ENCODE measurements around the gene CCDC124.

The CCDC124 gene

GRCh38 chr19:17966129-17966483 is 33.3 kb downstream of the CCDC124 start:
- no peaks in the 10 kb centered on the region for H3F3A ChIP-seq (ENCODE audit: insufficient read depth, low read length)
- H3K36me3 ChIP-seq (ENCODE audit: insufficient read depth, low read length): no peaks in the 10 kb centered on the region
- H3K4me1 ChIP-seq (ENCODE audit: insufficient read depth, low read length, severe bottlenecking): no peaks in the 10 kb centered on the region
- H3K27ac ChIP-seq (ENCODE audit: low read depth, low read length, poor library complexity, severe bottlenecking): no peak overlapping the region
- H4K20me1 ChIP-seq (ENCODE audit: insufficient read depth, low read length): no peaks in the 10 kb centered on the region
- no peak overlapping the region for H3K4me3 ChIP-seq (ENCODE audit: low read depth, low read length, poor library complexity, severe bottlenecking)
- peaks cover 5% of the 10 kb centered on the region for H3K27me3 ChIP-seq (ENCODE audit: insufficient read depth, low read length)
- H3K79me2 ChIP-seq (ENCODE audit: insufficient read depth, low read length): no peaks in the 10 kb centered on the region
- no peak for TF ChIP-seq EZH2 (IDR thresholded peaks at IDR 0.05; ENCODE audit: borderline replicate concordance, low read length)
- H2AFZ ChIP-seq (ENCODE audit: low read length): no peak overlapping the region
- H3K9me2 ChIP-seq (ENCODE audit: low read depth, low read length): no peaks in the 10 kb centered on the region
- no peaks in the 10 kb centered on the region for H3K9me3 ChIP-seq (ENCODE audit: low read length)
- H3K4me2 ChIP-seq (ENCODE audit: low read length): no peak overlapping the region
- no peak overlapping the region for H3K9ac ChIP-seq (ENCODE audit: low read length)

- Histone ChIP-seq H3K9me3 (ENCODE audit: low read length) (no peaks in the 10 kb centered on the region), H3K4me3 (ENCODE audit: low read depth, low read length, poor library complexity, severe bottlenecking) (no peak within 1 kb of the TSS), H4K20me1 (ENCODE audit: insufficient read depth, low read length) (no peaks in the 10 kb centered on the region), H3F3A (ENCODE audit: insufficient read depth, low read length) (no peaks in the 10 kb centered on the region), H3K9ac (ENCODE audit: low read length) (no peak within 1 kb of the TSS), H3K79me2 (ENCODE audit: insufficient read depth, low read length) (no peaks in the 10 kb centered on the region), H3K4me1 (ENCODE audit: insufficient read depth, low read length, severe bottlenecking) (no peaks in the 10 kb centered on the region), H3K36me3 (ENCODE audit: insufficient read depth, low read length) (no peaks in the 10 kb centered on the region), H3K9me2 (ENCODE audit: low read depth, low read length) (no peaks in the 10 kb centered on the region), H3K4me2 (ENCODE audit: low read length) (no peak within 1 kb of the TSS), H2AFZ (ENCODE audit: low read length) (no peak within 1 kb of the TSS), H3K27ac (ENCODE audit: low read depth, low read length, poor library complexity, severe bottlenecking) (no peak within 1 kb of the TSS), H3K27me3 (ENCODE audit: insufficient read depth, low read length) (peaks cover 5% of the 10 kb centered on the region)
- TF ChIP-seq EZH2 (IDR thresholded peaks at IDR 0.05; ENCODE audit: borderline replicate concordance, low read length): no peak
- TF ChIP-seq CTCF (IDR thresholded peaks at IDR 0.05; ENCODE audit: low read length): no peak
Observed at GRCh38 chr19:17966550-17967256, 33.9 kb downstream of the CCDC124 start, which contains the start of gene KCNN1. KCNN1 (plus strand) TSS chr19:17967107; CDS start chr19:17973889, 6,782 bp downstream.

DNA sequence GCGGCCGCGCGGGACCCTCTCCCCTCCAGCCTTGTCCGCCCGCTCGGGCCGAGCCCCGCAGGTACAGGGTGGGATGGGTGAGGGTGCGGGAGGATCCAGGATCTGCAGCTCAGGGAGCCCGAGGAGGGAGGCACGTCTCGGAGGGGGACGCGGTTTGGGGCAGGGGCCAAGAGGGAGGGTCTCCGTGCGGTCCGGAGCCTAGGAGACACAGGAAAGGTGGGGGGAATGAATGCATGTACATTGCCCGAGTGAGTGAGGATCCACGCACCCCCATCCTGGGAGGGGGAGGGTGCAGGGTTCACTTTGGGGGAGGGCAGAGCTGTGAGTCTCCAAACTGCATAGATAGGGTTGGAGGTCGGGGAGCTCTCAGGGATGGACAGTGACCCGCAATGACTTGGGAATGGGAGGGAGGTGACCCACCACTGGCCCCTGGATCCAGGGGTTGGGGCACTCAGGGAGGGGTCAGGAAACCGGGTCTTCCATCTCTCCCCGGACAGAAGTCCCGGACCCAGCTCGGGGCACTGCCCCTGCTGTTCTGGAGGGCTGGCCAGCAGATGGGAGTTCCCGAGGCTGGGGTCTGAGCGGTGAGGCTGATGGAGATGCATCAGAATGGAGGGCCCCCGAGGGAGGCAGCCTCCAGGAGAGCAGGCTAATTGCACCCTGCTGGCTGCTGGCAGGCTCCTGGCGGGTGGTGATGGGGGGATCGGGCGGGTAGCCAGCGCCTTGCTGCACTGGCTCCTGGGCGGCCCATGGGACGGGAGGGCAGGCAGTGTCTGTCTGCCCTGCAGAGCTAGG is 34.6 kb downstream of the CCDC124 start:
- H2AFZ ChIP-seq (ENCODE audit: low read length): no peak overlapping the region
- H3K9ac ChIP-seq (ENCODE audit: low read length): no peak overlapping the region
- no peak overlapping the region for H3K4me3 ChIP-seq (ENCODE audit: low read depth, low read length, poor library complexity, severe bottlenecking)

More for the DNA sequence above, 34.6 kb downstream of the CCDC124 start:
- Histone ChIP-seq H3K27ac (ENCODE audit: low read depth, low read length, poor library complexity, severe bottlenecking) (no peak overlapping the region), H3F3A (ENCODE audit: insufficient read depth, low read length) (no peaks in the 10 kb centered on the region), H3K9me3 (ENCODE audit: low read length) (no peaks in the 10 kb centered on the region), H3K79me2 (ENCODE audit: insufficient read depth, low read length) (no peaks in the 10 kb centered on the region), H3K36me3 (ENCODE audit: insufficient read depth, low read length) (no peaks in the 10 kb centered on the region), H4K20me1 (ENCODE audit: insufficient read depth, low read length) (no peaks in the 10 kb centered on the region), H3K4me1 (ENCODE audit: insufficient read depth, low read length, severe bottlenecking) (no peaks in the 10 kb centered on the region), H3K9me2 (ENCODE audit: low read depth, low read length) (no peaks in the 10 kb centered on the region), H3K4me2 (ENCODE audit: low read length) (no peak overlapping the region), H3K27me3 (ENCODE audit: insufficient read depth, low read length) (peaks cover 5% of the 10 kb centered on the region)
- no peak for TF ChIP-seq EZH2 (IDR thresholded peaks at IDR 0.05; ENCODE audit: borderline replicate concordance, low read length)
- no peak for TF ChIP-seq CTCF (IDR thresholded peaks at IDR 0.05; ENCODE audit: low read length)

Measured in OCI-LY1 (cell line).